22Rv1 (cell line): ENCODE results near the gene BCR.

Experiments
- ZFX ChIP-seq: fragments of 450-650 bp; IDR thresholded peaks from 2 replicates; pipeline ENCODE4 v1.6.1; 2017; ENCODE audit warnings: antibody characterized with exemption, borderline replicate concordance
- TF ChIP-seq, protein P1 (sequence below): fragments of 450-650 bp; IDR thresholded peaks from 2 replicates; pipeline ENCODE4 v1.5.1; 2017; ENCODE audit warnings: mild to moderate bottlenecking

- TF ChIP-seq, protein P1, sequence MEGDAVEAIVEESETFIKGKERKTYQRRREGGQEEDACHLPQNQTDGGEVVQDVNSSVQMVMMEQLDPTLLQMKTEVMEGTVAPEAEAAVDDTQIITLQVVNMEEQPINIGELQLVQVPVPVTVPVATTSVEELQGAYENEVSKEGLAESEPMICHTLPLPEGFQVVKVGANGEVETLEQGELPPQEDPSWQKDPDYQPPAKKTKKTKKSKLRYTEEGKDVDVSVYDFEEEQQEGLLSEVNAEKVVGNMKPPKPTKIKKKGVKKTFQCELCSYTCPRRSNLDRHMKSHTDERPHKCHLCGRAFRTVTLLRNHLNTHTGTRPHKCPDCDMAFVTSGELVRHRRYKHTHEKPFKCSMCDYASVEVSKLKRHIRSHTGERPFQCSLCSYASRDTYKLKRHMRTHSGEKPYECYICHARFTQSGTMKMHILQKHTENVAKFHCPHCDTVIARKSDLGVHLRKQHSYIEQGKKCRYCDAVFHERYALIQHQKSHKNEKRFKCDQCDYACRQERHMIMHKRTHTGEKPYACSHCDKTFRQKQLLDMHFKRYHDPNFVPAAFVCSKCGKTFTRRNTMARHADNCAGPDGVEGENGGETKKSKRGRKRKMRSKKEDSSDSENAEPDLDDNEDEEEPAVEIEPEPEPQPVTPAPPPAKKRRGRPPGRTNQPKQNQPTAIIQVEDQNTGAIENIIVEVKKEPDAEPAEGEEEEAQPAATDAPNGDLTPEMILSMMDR: no peak
- TF ChIP-seq ZFX: no peak
Measured at GRCh38 chr22:23166042-23166831, 14.1 kb upstream of the BCR start.
